Measurements from ENCODE around the gene DLX3. TPM values are rescaled to one million over a fixed set of nuclear protein-coding genes. Genes with fewer than 3 reads are reported as not detected.
A peak's percentile ranks its signal among the peaks of the same experiment; 100 is the strongest.

Gene DLX3
- total RNA-seq, 1 experiment from 2014 or later: 1.2 TPM

DNA sequence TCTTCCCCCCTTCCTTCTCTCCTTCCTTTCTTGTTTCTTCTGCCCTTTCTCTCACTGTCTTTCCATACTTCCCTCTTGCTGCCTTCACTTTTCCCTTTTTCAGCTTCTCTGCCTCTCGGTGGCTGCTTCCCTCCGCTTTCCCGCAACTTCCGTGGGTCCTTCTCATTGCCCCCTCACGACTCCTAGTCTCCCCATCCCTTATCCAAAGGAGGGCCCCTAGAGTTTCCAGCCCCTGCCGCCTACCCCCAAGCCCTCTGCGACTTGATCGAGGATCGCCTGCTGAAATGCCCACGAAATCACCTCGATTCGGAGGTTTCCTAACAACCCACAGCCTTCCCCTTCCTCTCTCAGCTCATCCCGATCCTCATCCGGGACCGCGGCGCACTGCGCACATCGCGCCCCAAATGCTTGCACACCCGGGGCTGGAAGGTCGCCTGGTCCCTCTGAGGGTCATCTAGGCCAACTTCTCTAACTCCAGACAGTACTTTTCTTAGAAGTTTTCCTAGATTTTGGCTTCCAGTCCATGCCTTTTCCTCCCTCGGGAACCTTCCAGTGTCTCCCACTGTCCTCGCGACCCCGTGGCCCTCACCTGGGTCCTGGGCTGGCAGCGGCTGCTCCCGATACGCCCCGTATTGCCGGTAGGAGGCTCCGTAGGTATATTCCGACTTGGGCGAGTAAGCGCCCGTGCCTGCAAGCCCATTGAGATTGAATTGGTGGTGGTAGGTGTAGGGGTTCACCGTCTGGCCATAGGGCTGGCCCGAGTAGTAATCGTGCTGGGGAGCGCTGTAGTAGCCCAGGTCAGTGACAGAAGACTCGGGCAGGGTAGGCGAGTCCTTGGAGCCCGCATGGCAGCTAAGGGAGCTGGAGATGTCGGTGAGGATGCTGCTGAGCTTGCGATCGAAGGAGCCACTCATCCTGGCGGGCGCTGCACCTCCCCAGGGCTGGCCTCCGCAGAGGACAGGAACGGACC lies 654 bp downstream of the DLX3 start:
- H3K4me1 ChIP-seq (ENCODE audit: insufficient read depth, low read length): no peaks in the 10 kb centered on the region; the same call in 1 of the 2 replicates
- no peak overlapping the region for H4K91ac ChIP-seq (ENCODE audit: insufficient read length, low read depth, low read length)
- H3K79me1 ChIP-seq (ENCODE audit: insufficient read depth, low read depth, low read length, poor library complexity, severe bottlenecking): no peaks in the 10 kb centered on the region
- no peak overlapping the region for H4K5ac ChIP-seq (ENCODE audit: insufficient read length, low read depth, low read length)
- H3K14ac ChIP-seq (ENCODE audit: insufficient read depth, low read length): no peak overlapping the region
- no peak overlapping the region for H2BK20ac ChIP-seq (ENCODE audit: low read depth, low read length, poor library complexity, severe bottlenecking)
- no peak overlapping the region for H2BK12ac ChIP-seq (ENCODE audit: insufficient read length, low read depth, low read length)
- H3K23me2 ChIP-seq (ENCODE audit: insufficient read length, low read depth, low read length, poor library complexity, severe bottlenecking): peaks cover 11% of the 10 kb centered on the region
- no peaks in the 10 kb centered on the region for H3K9me3 ChIP-seq (ENCODE audit: control insufficient read depth, low read depth, low read length)
- H3K27me3 Mint-ChIP-seq (ENCODE audit: low read depth): peaks cover 97% of the 10 kb centered on the region
- peaks cover 0 to 3% (median 2%) of the 10 kb centered on the region in 3 experiments; a peak in 3 of 7 replicates for H3K36me3 Mint-ChIP-seq (ENCODE audit: insufficient read depth in 1 of 3, low read depth in 3 of 3)
- H3K4me1 Mint-ChIP-seq: peaks cover 34 to 38% of the 10 kb centered on the region in 2 experiments
- TF ChIP-seq, protein P1, sequence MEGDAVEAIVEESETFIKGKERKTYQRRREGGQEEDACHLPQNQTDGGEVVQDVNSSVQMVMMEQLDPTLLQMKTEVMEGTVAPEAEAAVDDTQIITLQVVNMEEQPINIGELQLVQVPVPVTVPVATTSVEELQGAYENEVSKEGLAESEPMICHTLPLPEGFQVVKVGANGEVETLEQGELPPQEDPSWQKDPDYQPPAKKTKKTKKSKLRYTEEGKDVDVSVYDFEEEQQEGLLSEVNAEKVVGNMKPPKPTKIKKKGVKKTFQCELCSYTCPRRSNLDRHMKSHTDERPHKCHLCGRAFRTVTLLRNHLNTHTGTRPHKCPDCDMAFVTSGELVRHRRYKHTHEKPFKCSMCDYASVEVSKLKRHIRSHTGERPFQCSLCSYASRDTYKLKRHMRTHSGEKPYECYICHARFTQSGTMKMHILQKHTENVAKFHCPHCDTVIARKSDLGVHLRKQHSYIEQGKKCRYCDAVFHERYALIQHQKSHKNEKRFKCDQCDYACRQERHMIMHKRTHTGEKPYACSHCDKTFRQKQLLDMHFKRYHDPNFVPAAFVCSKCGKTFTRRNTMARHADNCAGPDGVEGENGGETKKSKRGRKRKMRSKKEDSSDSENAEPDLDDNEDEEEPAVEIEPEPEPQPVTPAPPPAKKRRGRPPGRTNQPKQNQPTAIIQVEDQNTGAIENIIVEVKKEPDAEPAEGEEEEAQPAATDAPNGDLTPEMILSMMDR (conservative IDR thresholded peaks at IDR 0.05): peak; percentile 51
- peaks cover 5% of the 10 kb centered on the region for H4K20me1 ChIP-seq (ENCODE audit: control insufficient read depth, insufficient read depth, insufficient read length)
- H2BK15ac ChIP-seq (ENCODE audit: low read depth, low read length): no peak overlapping the region
- H3K9ac ChIP-seq (ENCODE audit: extremely low read depth, insufficient read length, low read length): no peak overlapping the region
- H3K18ac ChIP-seq (ENCODE audit: insufficient read length, low read depth, low read length): no peak overlapping the region
- no peak overlapping the region for H2BK5ac ChIP-seq (ENCODE audit: insufficient read length, low read length)
- no peak overlapping the region for H2BK120ac ChIP-seq (ENCODE audit: low read depth, low read length, poor library complexity, severe bottlenecking)
- H3K23ac ChIP-seq (ENCODE audit: insufficient read length, low read depth, low read length): no peak overlapping the region
- no peak overlapping the region for H4K8ac ChIP-seq (replicated peaks; ENCODE audit: insufficient read length, low read depth, low read length)
- H3T11ph ChIP-seq (ENCODE audit: low read length): no peak overlapping the region
- DNase-seq: peak; percentile 84
- no peak overlapping the region for H2AFZ ChIP-seq (ENCODE audit: low read length)
- no CpG with 5 or more reads among the region's 50 CpGs for WGBS (ENCODE audit: extremely low coverage, insufficient read length, low lambda C conversion rate)
- no peak overlapping the region for H2AK5ac ChIP-seq (ENCODE audit: insufficient read length, low read length)
- no peaks in the 10 kb centered on the region for H3K79me2 ChIP-seq (ENCODE audit: insufficient read depth, low read length)
- H3K4me2 ChIP-seq (ENCODE audit: insufficient read depth, insufficient read length, low read length): peak overlapping the region; percentile 60
- no peak overlapping the region for H3K4ac ChIP-seq (ENCODE audit: low read depth, low read length)
- H3K56ac ChIP-seq (ENCODE audit: insufficient read length, low read depth, low read length): no peak overlapping the region
- H3K27ac ChIP-seq (ENCODE audit: insufficient read length, low read depth, low read length): no peak overlapping the region
- H3K27me3 ChIP-seq (ENCODE audit: insufficient read depth, low read length): peaks cover 63% of the 10 kb centered on the region
- peaks cover 6 to 10% of the 10 kb centered on the region in 2 experiments; a peak in 4 of 5 replicates for H3K9me3 Mint-ChIP-seq
- peak overlapping the region in 1 of 3 experiments; percentile 54; a peak in 1 of 7 replicates for H3K27ac Mint-ChIP-seq
- peak overlapping the region; percentile 55 to 80 for H3K4me3 Mint-ChIP-seq
